HG02588 (cell line): ENCODE data around the gene KIFC1.
"Not testable (repeated sequence)": the region's sequence is repeated elsewhere in the genome, so short reads cannot be mapped to it uniquely, and the experiment has no call there.

ENCODE experiments used
- ATAC-seq: cut with Tn5 transposase; IDR thresholded peaks from one replicate; pipeline ENCODE4 v1.9.1; 2021; ENCODE audit warnings: mild to moderate bottlenecking, moderate library complexity; ENCODE audit not compliant: unreplicated experiment

Gene KIFC1

GRCh38 chr6:33373960-33374910, 17.4 kb upstream of the KIFC1 start:
- no peak for ATAC-seq

GRCh38 chr6:33375143-33375671, 16.4 kb upstream of the KIFC1 start:
- ATAC-seq = no peak

- ATAC-seq = no peak
These were observed 14.5 kb upstream of the KIFC1 start for GRCh38 chr6:33377171-33377570.

GRCh38 chr6:33379184-33379583, 12.4 kb upstream of the KIFC1 start:
- ATAC-seq = not testable (repeated sequence)

- ATAC-seq = no peak
These were observed 11.2 kb upstream of the KIFC1 start for GRCh38 chr6:33380272-33380981.

- ATAC-seq = no peak
These were observed 8.0 kb upstream of the KIFC1 start for GRCh38 chr6:33383427-33384185.

GRCh38 chr6:33384581-33385020, 7.0 kb upstream of the KIFC1 start:
- ATAC-seq = no peak

- no peak for ATAC-seq
These were observed 1.4 kb upstream of the KIFC1 start for GRCh38 chr6:33390173-33390572.

GRCh38 chr6:33390767-33391277, 801 bp upstream of the KIFC1 start:
- no peak for ATAC-seq

GRCh38 chr6:33391922-33392594, 435 bp downstream of the KIFC1 start:
- ATAC-seq = peak; percentile 9

- no peak for ATAC-seq
These were observed 949 bp downstream of the KIFC1 start for GRCh38 chr6:33392595-33392948.

GRCh38 chr6:33392979-33393378, 1.4 kb downstream of the KIFC1 start:
- ATAC-seq = no peak

GRCh38 chr6:33397541-33397940, 5.9 kb downstream of the KIFC1 start:
- no peak for ATAC-seq

- ATAC-seq = not testable (repeated sequence)
These were observed 7.0 kb downstream of the KIFC1 start for GRCh38 chr6:33398601-33399000.

GRCh38 chr6:33399881-33400280, 8.3 kb downstream of the KIFC1 start:
- ATAC-seq = not testable (repeated sequence)

- no peak for ATAC-seq
These were observed 13.3 kb downstream of the KIFC1 start for GRCh38 chr6:33404884-33405283.

GRCh38 chr6:33405386-33405940, 13.8 kb downstream of the KIFC1 start:
- ATAC-seq = no peak

GRCh38 chr6:33406126-33406525, 14.5 kb downstream of the KIFC1 start:
- ATAC-seq = no peak

GRCh38 chr6:33407132-33407718, 15.6 kb downstream of the KIFC1 start:
- no peak for ATAC-seq
